MM.1S (cell line): ENCODE results near the gene ATXN10.

Experiments
- DNase-seq: peaks from one replicate; pipeline ENCODE4 v3.0.0-alpha.2; 2015
- H2AFZ ChIP-seq: fragments of 300-600 bp; sonication (generic); 2 replicates; pipeline ENCODE4 v1.6.0; 2016; ENCODE audit warnings: antibody characterized with exemption, low read length
- H3F3A ChIP-seq: fragments of 300-600 bp; sonication (generic); 2 replicates; pipeline ENCODE4 v1.6.1; 2016; ENCODE audit warnings: mild to moderate bottlenecking, antibody characterized with exemption, low read length, moderate library complexity, mixed read lengths; ENCODE audit not compliant: insufficient read depth
- H3K27ac ChIP-seq: fragments of 300-600 bp; sonication (generic); 2 replicates; pipeline ENCODE4 v1.5.1; 2016; ENCODE audit warnings: mild to moderate bottlenecking, low read length
- H3K27me3 ChIP-seq: fragments of 300-600 bp; sonication (generic); replicated peaks from 2 replicates; pipeline ENCODE4 v1.6.0; 2016; ENCODE audit warnings: low read length; ENCODE audit not compliant: insufficient read depth
- H3K36me3 ChIP-seq: fragments of 300-600 bp; sonication (generic); replicated peaks from 2 replicates; pipeline ENCODE4 v1.6.1; 2016; ENCODE audit warnings: mild to moderate bottlenecking, low read length, mixed read lengths; ENCODE audit not compliant: insufficient read depth
- H3K4me1 ChIP-seq: fragments of 300-600 bp; sonication (generic); 2 replicates; pipeline ENCODE4 v1.6.1; 2016; ENCODE audit warnings: low read length, mixed read lengths
- H3K4me2 ChIP-seq: fragments of 300-600 bp; sonication (generic); 2 replicates; pipeline ENCODE4 v1.6.0; 2016; ENCODE audit warnings: low read depth, low read length
- H3K4me3 ChIP-seq: fragments of 300-600 bp; sonication (generic); 2 replicates; pipeline ENCODE4 v1.5.1; 2016; ENCODE audit warnings: low read length, mixed read lengths
- H3K79me2 ChIP-seq: fragments of 300-600 bp; sonication (generic); 2 replicates; pipeline ENCODE4 v1.6.1; 2016; ENCODE audit warnings: mixed run types, low read length, mixed read lengths
- H3K9ac ChIP-seq: fragments of 300-600 bp; sonication (generic); 2 replicates; pipeline ENCODE4 v1.6.1; 2016; ENCODE audit warnings: low read length, mixed read lengths
- H3K9me2 ChIP-seq: fragments of 300-600 bp; sonication (generic); replicated peaks from 2 replicates; pipeline ENCODE4 v1.6.1; 2016; ENCODE audit warnings: mild to moderate bottlenecking, low read length, mixed read lengths; ENCODE audit not compliant: insufficient read depth
- H3K9me3 ChIP-seq: fragments of 300-600 bp; sonication (generic); replicated peaks from 2 replicates; pipeline ENCODE4 v1.6.1; 2016; ENCODE audit warnings: mild to moderate bottlenecking, low read length, mixed read lengths; ENCODE audit not compliant: insufficient read depth
- H4K20me1 ChIP-seq: fragments of 300-600 bp; sonication (generic); 2 replicates; pipeline ENCODE4 v1.6.1; 2016; ENCODE audit warnings: mild to moderate bottlenecking, low read length, moderate library complexity, mixed read lengths; ENCODE audit not compliant: insufficient read depth
- CTCF ChIP-seq: fragments of 300-600 bp; sonication (generic); IDR thresholded peaks from 2 replicates; pipeline ENCODE4 v1.5.1; 2016; ENCODE audit warnings: antibody characterized with exemption, low read length, mixed read lengths
- EZH2 ChIP-seq: fragments of 300-600 bp; sonication (generic); optimal IDR thresholded peaks from 2 replicates; pipeline ENCODE3; 2017; ENCODE audit warnings: low read depth, mild to moderate bottlenecking, antibody characterized with exemption, low read length, mixed read lengths
- EZH2phosphoT487 ChIP-seq: fragments of 300-600 bp; sonication (generic); IDR thresholded peaks from 2 replicates; pipeline ENCODE4 v1.6.1; 2018; ENCODE audit warnings: antibody characterized with exemption, low read length

Gene ATXN10

DNA sequence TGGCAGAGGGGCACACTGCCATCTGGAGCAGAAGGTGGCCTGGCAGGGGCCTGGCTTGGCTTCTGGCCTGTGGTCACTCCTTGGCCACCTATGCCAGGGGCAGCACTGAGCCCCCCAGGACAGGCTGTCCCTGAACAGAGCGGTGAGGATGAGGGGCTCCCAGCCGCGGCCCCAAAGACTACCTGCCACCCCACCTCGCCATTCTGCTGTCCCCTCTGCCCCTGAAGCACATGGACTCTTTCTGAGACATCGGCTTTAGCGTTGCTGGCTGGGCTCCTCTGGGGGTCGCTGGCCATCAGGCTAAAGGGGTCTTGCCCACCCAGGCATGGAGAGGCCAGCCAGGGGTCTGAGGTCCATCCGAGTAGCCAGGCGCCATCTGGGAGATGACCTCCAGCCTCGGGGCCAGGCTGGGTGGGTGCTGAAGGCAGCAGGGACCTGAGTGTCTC, 217.5 kb downstream of the ATXN10 start:
- H4K20me1 ChIP-seq: no peaks in the 10 kb centered on the region
- no peak overlapping the region for H3K27ac ChIP-seq
- H3K9ac ChIP-seq: no peak overlapping the region
- H3K4me2 ChIP-seq: no peak overlapping the region
- no peaks in the 10 kb centered on the region for H3K9me3 ChIP-seq
- DNase-seq: no peak
- H3K36me3 ChIP-seq: no peaks in the 10 kb centered on the region
- H3F3A ChIP-seq: no peaks in the 10 kb centered on the region
- peaks cover 11% of the 10 kb centered on the region for H3K4me1 ChIP-seq
- peaks cover 51% of the 10 kb centered on the region for H3K27me3 ChIP-seq
- no peaks in the 10 kb centered on the region for H3K79me2 ChIP-seq
- H3K4me3 ChIP-seq: no peak overlapping the region
- no peaks in the 10 kb centered on the region for H3K9me2 ChIP-seq
- no peak overlapping the region for H2AFZ ChIP-seq
- TF ChIP-seq EZH2phosphoT487 (no peak), CTCF (no peak), EZH2 (no peak)

DNA sequence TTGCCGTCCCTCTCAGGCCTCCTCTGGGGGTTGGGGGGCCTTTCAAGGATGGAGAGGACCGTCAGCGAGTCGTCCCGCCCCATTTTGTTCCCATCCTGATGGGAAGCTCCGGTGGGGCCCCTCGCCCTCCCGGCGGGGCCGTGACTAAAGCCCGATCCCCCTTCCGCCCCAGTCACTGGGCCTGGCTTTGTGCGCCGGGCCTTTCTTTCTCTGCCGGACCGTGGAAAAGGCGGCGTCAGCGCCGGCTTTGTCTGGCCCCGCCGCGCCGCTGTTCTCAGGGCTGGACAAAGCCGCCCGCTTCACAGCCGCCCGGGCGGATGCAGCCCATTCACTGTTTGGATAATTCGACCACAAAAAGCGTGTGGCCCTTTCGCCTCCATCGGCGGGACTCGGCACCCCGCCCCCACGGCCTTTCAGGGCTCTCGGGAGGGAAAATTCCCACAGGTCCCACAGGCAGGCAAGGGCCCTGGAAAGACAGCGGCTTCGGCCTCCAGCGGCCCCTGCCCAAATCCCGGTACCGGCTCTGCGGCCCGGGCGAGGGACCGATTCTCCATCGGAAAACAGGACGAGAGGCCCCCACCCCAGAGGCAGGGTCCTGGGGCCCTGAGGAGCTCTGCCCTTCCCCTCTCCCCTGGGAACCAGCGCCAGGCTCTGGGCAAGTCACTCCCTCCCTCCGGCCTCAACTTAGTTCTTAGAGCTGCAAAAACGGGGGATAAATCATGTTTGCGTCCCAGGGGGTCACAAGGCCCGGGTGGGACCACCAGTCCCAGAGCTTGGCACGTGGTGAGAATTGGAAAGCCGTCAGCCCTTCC, 218.1 kb downstream of the ATXN10 start:
- no peak overlapping the region for H3K4me2 ChIP-seq
- H3K9me2 ChIP-seq: no peaks in the 10 kb centered on the region
- H3K9ac ChIP-seq: no peak overlapping the region

GRCh38 chr22:45890351-45890635, 218.7 kb downstream of the ATXN10 start:
- no peak overlapping the region for H3K9ac ChIP-seq
- H3K79me2 ChIP-seq: no peaks in the 10 kb centered on the region
- H2AFZ ChIP-seq: no peak overlapping the region
- no peak for DNase-seq
- H4K20me1 ChIP-seq: no peaks in the 10 kb centered on the region
- H3F3A ChIP-seq: no peaks in the 10 kb centered on the region
- H3K36me3 ChIP-seq: no peaks in the 10 kb centered on the region
- no peak overlapping the region for H3K4me3 ChIP-seq
- H3K9me3 ChIP-seq: no peaks in the 10 kb centered on the region
- H3K27me3 ChIP-seq: peaks cover 50% of the 10 kb centered on the region
- peaks cover 11% of the 10 kb centered on the region for H3K4me1 ChIP-seq
- no peak overlapping the region for H3K4me2 ChIP-seq
- no peak overlapping the region for H3K27ac ChIP-seq
- TF ChIP-seq CTCF (no peak), EZH2phosphoT487 (no peak), EZH2 (no peak)
- no peaks in the 10 kb centered on the region for H3K9me2 ChIP-seq

More for the DNA sequence above, 218.1 kb downstream of the ATXN10 start:
- Histone ChIP-seq H3K27me3 (peaks cover 51% of the 10 kb centered on the region), H4K20me1 (no peaks in the 10 kb centered on the region), H3K79me2 (no peaks in the 10 kb centered on the region), H3K36me3 (no peaks in the 10 kb centered on the region), H3F3A (no peaks in the 10 kb centered on the region), H3K9me3 (no peaks in the 10 kb centered on the region), H2AFZ (no peak overlapping the region), H3K4me3 (no peak overlapping the region), H3K4me1 (peaks cover 11% of the 10 kb centered on the region), H3K27ac (no peak overlapping the region)
- no peak for DNase-seq
- TF ChIP-seq CTCF (no peak), EZH2phosphoT487 (no peak), EZH2 (no peak)
